ENCODE measurements around the gene A3GALT2.

A3GALT2 gene

GRCh38 chr1:33346927-33347649 lies 26.2 kb upstream of the A3GALT2 start:
- DNase-seq (ENCODE audit: low read depth, low spot score) = no peak
- Histone ChIP-seq H3K27me3 (ENCODE audit: insufficient read depth, insufficient read length) (peaks cover 39% of the 10 kb centered on the region), H3K9me3 (ENCODE audit: insufficient read depth, low read length) (no peaks in the 10 kb centered on the region), H3K4me1 (ENCODE audit: insufficient read depth, insufficient read length) (peaks cover 12% of the 10 kb centered on the region), H3K4me3 (ENCODE audit: insufficient read length, low read depth) (no peak overlapping the region), H3K36me3 (ENCODE audit: insufficient read depth, insufficient read length, low read length) (peaks cover 33% of the 10 kb centered on the region), H3K9ac (ENCODE audit: insufficient read length, low read depth) (no peak overlapping the region)
- no peak for TF ChIP-seq ZNF274 (IDR thresholded peaks at IDR 0.05; ENCODE audit: low read depth, low read length)
- TF ChIP-seq YY1 (IDR thresholded peaks at IDR 0.05; ENCODE audit: insufficient read depth, insufficient read length) = no peak
- TF ChIP-seq SUZ12 (IDR thresholded peaks at IDR 0.05; ENCODE audit: extremely low read depth, insufficient read depth, insufficient read length) = no peak

- no peak for DNase-seq (ENCODE audit: low read depth, low spot score)
- no peak overlapping the region for H3K9ac ChIP-seq (ENCODE audit: insufficient read length, low read depth)
- H3K4me1 ChIP-seq (ENCODE audit: insufficient read depth, insufficient read length) = peaks cover 17% of the 10 kb centered on the region
- no peak overlapping the region for H3K4me3 ChIP-seq (ENCODE audit: insufficient read length, low read depth)
- peaks cover 34% of the 10 kb centered on the region for H3K27me3 ChIP-seq (ENCODE audit: insufficient read depth, insufficient read length)
- H3K36me3 ChIP-seq (ENCODE audit: insufficient read depth, insufficient read length, low read length) = peaks cover 38% of the 10 kb centered on the region
- H3K9me3 ChIP-seq (ENCODE audit: insufficient read depth, low read length) = no peaks in the 10 kb centered on the region
- TF ChIP-seq YY1 (IDR thresholded peaks at IDR 0.05; ENCODE audit: insufficient read depth, insufficient read length) = no peak
- TF ChIP-seq ZNF274 (IDR thresholded peaks at IDR 0.05; ENCODE audit: low read depth, low read length) = no peak
- no peak for TF ChIP-seq SUZ12 (IDR thresholded peaks at IDR 0.05; ENCODE audit: extremely low read depth, insufficient read depth, insufficient read length)
These were observed 25.6 kb upstream of the A3GALT2 start for GRCh38 chr1:33346533-33346926.

GRCh38 chr1:33344896-33345560 lies 24.1 kb upstream of the A3GALT2 start:
- Histone ChIP-seq H3K9me3 (ENCODE audit: insufficient read depth, low read length) (no peaks in the 10 kb centered on the region), H3K27me3 (ENCODE audit: insufficient read depth, insufficient read length) (peaks cover 19% of the 10 kb centered on the region), H3K4me3 (ENCODE audit: insufficient read length, low read depth) (no peak overlapping the region), H3K36me3 (ENCODE audit: insufficient read depth, insufficient read length, low read length) (peaks cover 48% of the 10 kb centered on the region), H3K4me1 (ENCODE audit: insufficient read depth, insufficient read length) (peaks cover 26% of the 10 kb centered on the region), H3K9ac (ENCODE audit: insufficient read length, low read depth) (no peak overlapping the region)
- TF ChIP-seq YY1 (IDR thresholded peaks at IDR 0.05; ENCODE audit: insufficient read depth, insufficient read length) (no peak), ZNF274 (IDR thresholded peaks at IDR 0.05; ENCODE audit: low read depth, low read length) (no peak), SUZ12 (IDR thresholded peaks at IDR 0.05; ENCODE audit: extremely low read depth, insufficient read depth, insufficient read length) (no peak)
- no peak for DNase-seq (ENCODE audit: low read depth, low spot score)

GRCh38 chr1:33343539-33343938 lies 22.6 kb upstream of the A3GALT2 start:
- no peak overlapping the region for H3K9ac ChIP-seq (ENCODE audit: insufficient read length, low read depth)
- peaks cover 52% of the 10 kb centered on the region for H3K36me3 ChIP-seq (ENCODE audit: insufficient read depth, insufficient read length, low read length)
- DNase-seq (ENCODE audit: low read depth, low spot score) = no peak
- peaks cover 37% of the 10 kb centered on the region for H3K4me1 ChIP-seq (ENCODE audit: insufficient read depth, insufficient read length)
- TF ChIP-seq SUZ12 (IDR thresholded peaks at IDR 0.05; ENCODE audit: extremely low read depth, insufficient read depth, insufficient read length) (no peak), ZNF274 (IDR thresholded peaks at IDR 0.05; ENCODE audit: low read depth, low read length) (no peak), YY1 (IDR thresholded peaks at IDR 0.05; ENCODE audit: insufficient read depth, insufficient read length) (no peak)
- peaks cover 12% of the 10 kb centered on the region for H3K27me3 ChIP-seq (ENCODE audit: insufficient read depth, insufficient read length)
- no peak overlapping the region for H3K4me3 ChIP-seq (ENCODE audit: insufficient read length, low read depth)
- no peaks in the 10 kb centered on the region for H3K9me3 ChIP-seq (ENCODE audit: insufficient read depth, low read length)

GRCh38 chr1:33342041-33342723 lies 21.3 kb upstream of the A3GALT2 start:
- H3K9ac ChIP-seq (ENCODE audit: insufficient read length, low read depth) = peak overlapping the region; percentile 58
- no peak for TF ChIP-seq ZNF274 (IDR thresholded peaks at IDR 0.05; ENCODE audit: low read depth, low read length)
- peak; percentile 38 for TF ChIP-seq YY1 (IDR thresholded peaks at IDR 0.05; ENCODE audit: insufficient read depth, insufficient read length)
- DNase-seq (ENCODE audit: low read depth, low spot score) = peak; percentile 91
- peak overlapping the region; percentile 9 for H3K4me3 ChIP-seq (ENCODE audit: insufficient read length, low read depth)
- H3K4me1 ChIP-seq (ENCODE audit: insufficient read depth, insufficient read length) = peaks cover 30% of the 10 kb centered on the region
- no peaks in the 10 kb centered on the region for H3K9me3 ChIP-seq (ENCODE audit: insufficient read depth, low read length)
- H3K36me3 ChIP-seq (ENCODE audit: insufficient read depth, insufficient read length, low read length) = peaks cover 50% of the 10 kb centered on the region
- no peaks in the 10 kb centered on the region for H3K27me3 ChIP-seq (ENCODE audit: insufficient read depth, insufficient read length)

- H3K4me3 ChIP-seq (ENCODE audit: insufficient read length, low read depth) = no peak overlapping the region
- H3K36me3 ChIP-seq (ENCODE audit: insufficient read depth, insufficient read length, low read length) = peaks cover 47% of the 10 kb centered on the region
- H3K4me1 ChIP-seq (ENCODE audit: insufficient read depth, insufficient read length) = peaks cover 28% of the 10 kb centered on the region
- TF ChIP-seq SUZ12 (IDR thresholded peaks at IDR 0.05; ENCODE audit: extremely low read depth, insufficient read depth, insufficient read length) (no peak), ZNF274 (IDR thresholded peaks at IDR 0.05; ENCODE audit: low read depth, low read length) (no peak), YY1 (IDR thresholded peaks at IDR 0.05; ENCODE audit: insufficient read depth, insufficient read length) (no peak)
- DNase-seq (ENCODE audit: low read depth, low spot score) = no peak
- H3K27me3 ChIP-seq (ENCODE audit: insufficient read depth, insufficient read length) = no peaks in the 10 kb centered on the region
- no peaks in the 10 kb centered on the region for H3K9me3 ChIP-seq (ENCODE audit: insufficient read depth, low read length)
- peak overlapping the region; percentile 6 for H3K9ac ChIP-seq (ENCODE audit: insufficient read length, low read depth)
These were observed 20.3 kb upstream of the A3GALT2 start for GRCh38 chr1:33341190-33341589.

- no peak for TF ChIP-seq YY1 (IDR thresholded peaks at IDR 0.05; ENCODE audit: insufficient read depth, insufficient read length)
- no peak for TF ChIP-seq ZNF274 (IDR thresholded peaks at IDR 0.05; ENCODE audit: low read depth, low read length)
- TF ChIP-seq SUZ12 (IDR thresholded peaks at IDR 0.05; ENCODE audit: extremely low read depth, insufficient read depth, insufficient read length) = no peak
- peaks cover 40% of the 10 kb centered on the region for H3K36me3 ChIP-seq (ENCODE audit: insufficient read depth, insufficient read length, low read length)
- no peaks in the 10 kb centered on the region for H3K27me3 ChIP-seq (ENCODE audit: insufficient read depth, insufficient read length)
- peaks cover 28% of the 10 kb centered on the region for H3K4me1 ChIP-seq (ENCODE audit: insufficient read depth, insufficient read length)
- H3K4me3 ChIP-seq (ENCODE audit: insufficient read length, low read depth) = no peak overlapping the region
- no peak overlapping the region for H3K9ac ChIP-seq (ENCODE audit: insufficient read length, low read depth)
- no peaks in the 10 kb centered on the region for H3K9me3 ChIP-seq (ENCODE audit: insufficient read depth, low read length)
- no peak for DNase-seq (ENCODE audit: low read depth, low spot score)
These were observed 18.5 kb upstream of the A3GALT2 start for GRCh38 chr1:33339413-33339812.

All from NT2/D1 (cell line).